ENCODE measurements around the gene KIF26B.

GRCh38 chr1:245541369-245541768 lies 386.6 kb downstream of the KIF26B start:
- no peak for TF ChIP-seq CTCF (IDR thresholded peaks at IDR 0.05; ENCODE audit: borderline replicate concordance, extremely low read depth, low read length, poor library complexity, severe bottlenecking)
- no peak for TF ChIP-seq EZH2 (IDR thresholded peaks at IDR 0.05; ENCODE audit: borderline replicate concordance, low read depth, low read length, severe bottlenecking)

All from DND-41 (cell line).